ENCODE measurements around the gene MAPKBP1. TPM values are rescaled to one million over a fixed set of nuclear protein-coding genes. Genes with fewer than 3 reads are reported as not detected.

MAPKBP1 gene
- total RNA-seq, 1 experiment from 2014 or later: 13.7 TPM

GRCh38 chr15:41862515-41863116 lies 88.3 kb downstream of the MAPKBP1 start:
- DNase-seq: peak; percentile 73
- H3K27me3 Mint-ChIP-seq (ENCODE audit: low read depth): no peaks in the 10 kb centered on the region; the same call in 1 of the 2 replicates
- no peaks in the 10 kb centered on the region for H3K79me2 ChIP-seq (ENCODE audit: insufficient read depth, low read length)
- no peak overlapping the region for H4K5ac ChIP-seq (ENCODE audit: insufficient read length, low read depth, low read length)
- no peak overlapping the region for H3K23ac ChIP-seq (ENCODE audit: insufficient read length, low read depth, low read length)
- no peak overlapping the region for H4K8ac ChIP-seq (replicated peaks; ENCODE audit: insufficient read length, low read depth, low read length)
- H2BK15ac ChIP-seq (ENCODE audit: low read depth, low read length): no peak overlapping the region
- H2BK5ac ChIP-seq (ENCODE audit: insufficient read length, low read length): no peak overlapping the region
- no peak overlapping the region for H3K4me2 ChIP-seq (ENCODE audit: insufficient read depth, insufficient read length, low read length)
- H3K56ac ChIP-seq (ENCODE audit: insufficient read length, low read depth, low read length): no peak overlapping the region
- no peak overlapping the region for H3K9ac ChIP-seq (ENCODE audit: extremely low read depth, insufficient read length, low read length)
- H3K27ac Mint-ChIP-seq: no peak overlapping the region
- no peak overlapping the region for H3T11ph ChIP-seq (ENCODE audit: low read length)
- H2AFZ ChIP-seq (ENCODE audit: low read length): no peak overlapping the region
- no peaks in the 10 kb centered on the region for H3K27me3 ChIP-seq (ENCODE audit: insufficient read depth, low read length)
- H3K9me3 Mint-ChIP-seq: no peaks in the 10 kb centered on the region
- H3K18ac ChIP-seq (ENCODE audit: insufficient read length, low read depth, low read length): no peak overlapping the region
- no peak overlapping the region for H2BK12ac ChIP-seq (ENCODE audit: insufficient read length, low read depth, low read length)
- H3K4me3 Mint-ChIP-seq: no peak overlapping the region
- H3K4ac ChIP-seq (ENCODE audit: low read depth, low read length): no peak overlapping the region
- peaks cover 10 to 16% of the 10 kb centered on the region in 2 experiments for H3K4me1 Mint-ChIP-seq
- H2BK20ac ChIP-seq (ENCODE audit: low read depth, low read length, poor library complexity, severe bottlenecking): no peak overlapping the region
- no peaks in the 10 kb centered on the region for H4K20me1 ChIP-seq (ENCODE audit: control insufficient read depth, insufficient read depth, insufficient read length)
- H4K91ac ChIP-seq (ENCODE audit: insufficient read length, low read depth, low read length): no peak overlapping the region
- no peak overlapping the region; the same call in 1 of the 2 replicates for H3K14ac ChIP-seq (ENCODE audit: insufficient read depth, low read length)
- H3K36me3 Mint-ChIP-seq (ENCODE audit: insufficient read depth in 1 of 3, low read depth in 3 of 3): no peaks in the 10 kb centered on the region
- no peak overlapping the region for H2BK120ac ChIP-seq (ENCODE audit: low read depth, low read length, poor library complexity, severe bottlenecking)
- no peak overlapping the region for H2AK5ac ChIP-seq (ENCODE audit: insufficient read length, low read length)
- H3K27ac ChIP-seq (ENCODE audit: insufficient read length, low read depth, low read length): no peak overlapping the region
- no peaks in the 10 kb centered on the region for H3K4me1 ChIP-seq (ENCODE audit: insufficient read depth, low read length)
- no peaks in the 10 kb centered on the region for H3K79me1 ChIP-seq (ENCODE audit: insufficient read depth, low read depth, low read length, poor library complexity, severe bottlenecking)
- no peaks in the 10 kb centered on the region for H3K23me2 ChIP-seq (ENCODE audit: insufficient read length, low read depth, low read length, poor library complexity, severe bottlenecking)
- H3K9me3 ChIP-seq (ENCODE audit: control insufficient read depth, low read depth, low read length): no peaks in the 10 kb centered on the region
- WGBS (ENCODE audit: extremely low coverage, insufficient read length, low lambda C conversion rate): no CpG with 5 or more reads among the region's 19 CpGs
- no peak for TF ChIP-seq CTCF (conservative IDR thresholded peaks at IDR 0.05)
